Astrocyte (in vitro differentiated cells and primary cell): ENCODE data around the gene TSC2.

Experiments used
- CTCF ChIP-seq: IDR thresholded peaks from 2 replicates; pipeline ENCODE4 v1.5.1; 2011; ENCODE audit warnings: low read depth, mild to moderate bottlenecking, inconsistent platforms, low read length, moderate library complexity; ENCODE audit not compliant: insufficient read depth
- EZH2 ChIP-seq: IDR thresholded peaks from 2 replicates; pipeline ENCODE4 v1.6.1; 2012; ENCODE audit warnings: mild to moderate bottlenecking, low read length, inconsistent platforms; ENCODE audit not compliant: insufficient read depth

GRCh38 chr16:2026461-2027023, 21.2 kb upstream of the TSC2 start, which contains the start of gene NHERF2:
- no peak for TF ChIP-seq EZH2
- TF ChIP-seq CTCF: no peak
